ENCODE measurements around the gene RPL13. TPM values are rescaled to one million over a fixed set of nuclear protein-coding genes. Genes with fewer than 3 reads are reported as not detected.

Gene RPL13
- polyA plus RNA-seq, 3 donors, result 1,251 to 2,437 (median 1,329) TPM

GRCh38 chr16:89556750-89557689, 3.5 kb upstream of the RPL13 start:
- H3K4me3 ChIP-seq (replicated peaks in 1 of 3; ENCODE audit: low read depth in 2 of 3, low read length in 3 of 3), result no peak overlapping the region
- intact Hi-C loops (cut with micrococcal nuclease), result loop anchor here (5.0 kb wide), 1 partner anchor 225 kb away; no protein-coding TSS in a partner anchor
- TF ChIP-seq, protein P1, sequence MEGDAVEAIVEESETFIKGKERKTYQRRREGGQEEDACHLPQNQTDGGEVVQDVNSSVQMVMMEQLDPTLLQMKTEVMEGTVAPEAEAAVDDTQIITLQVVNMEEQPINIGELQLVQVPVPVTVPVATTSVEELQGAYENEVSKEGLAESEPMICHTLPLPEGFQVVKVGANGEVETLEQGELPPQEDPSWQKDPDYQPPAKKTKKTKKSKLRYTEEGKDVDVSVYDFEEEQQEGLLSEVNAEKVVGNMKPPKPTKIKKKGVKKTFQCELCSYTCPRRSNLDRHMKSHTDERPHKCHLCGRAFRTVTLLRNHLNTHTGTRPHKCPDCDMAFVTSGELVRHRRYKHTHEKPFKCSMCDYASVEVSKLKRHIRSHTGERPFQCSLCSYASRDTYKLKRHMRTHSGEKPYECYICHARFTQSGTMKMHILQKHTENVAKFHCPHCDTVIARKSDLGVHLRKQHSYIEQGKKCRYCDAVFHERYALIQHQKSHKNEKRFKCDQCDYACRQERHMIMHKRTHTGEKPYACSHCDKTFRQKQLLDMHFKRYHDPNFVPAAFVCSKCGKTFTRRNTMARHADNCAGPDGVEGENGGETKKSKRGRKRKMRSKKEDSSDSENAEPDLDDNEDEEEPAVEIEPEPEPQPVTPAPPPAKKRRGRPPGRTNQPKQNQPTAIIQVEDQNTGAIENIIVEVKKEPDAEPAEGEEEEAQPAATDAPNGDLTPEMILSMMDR (IDR thresholded peaks at IDR 0.05), result peak; percentile 93
- H3K9me3 Mint-ChIP-seq, result no peaks in the 10 kb centered on the region
- H3K4me3 Mint-ChIP-seq, result no peak overlapping the region
- peaks cover 28 to 31% of the 10 kb centered on the region in 2 donors for H3K4me1 ChIP-seq (ENCODE audit: control insufficient read depth in 1 of 2, insufficient read depth in 2 of 2, low read length in 2 of 2)
- WGBS (ENCODE audit: insufficient coverage), result 51% methylated on average over 24 of the region's 34 CpGs
- peaks cover 32% of the 10 kb centered on the region for H3K4me1 Mint-ChIP-seq
- H3K27me3 ChIP-seq (ENCODE audit: control insufficient read depth in 2 of 2, insufficient read depth in 2 of 2, low read length in 2 of 2), result no peaks in the 10 kb centered on the region
- H3K9ac ChIP-seq (ENCODE audit: insufficient read depth, low read length, poor library complexity, severe bottlenecking), result no peak overlapping the region
- H3K27ac Mint-ChIP-seq, result peak overlapping the region in 5 of 7 donors; percentile 33 to 71 (median 61)
- peaks cover 16% of the 10 kb centered on the region for H3K79me2 ChIP-seq (ENCODE audit: insufficient read depth, low read length)
- no peak overlapping the region for H3K4me2 ChIP-seq (replicated peaks; ENCODE audit: extremely low read depth, low read length, poor library complexity, severe bottlenecking)
- no peaks in the 10 kb centered on the region for H3K9me3 ChIP-seq (replicated peaks in 1 of 2; ENCODE audit: control insufficient read depth in 1 of 2, insufficient read depth in 1 of 2, low read length in 2 of 2)
- no peak overlapping the region for H3K27ac ChIP-seq (ENCODE audit: low read depth in 1 of 2, low read length in 2 of 2)
- peaks cover 38 to 53% of the 10 kb centered on the region in 2 donors for H3K36me3 Mint-ChIP-seq
- peaks cover 12% of the 10 kb centered on the region for H4K20me1 ChIP-seq (ENCODE audit: insufficient read depth, low read length)
- H2AFZ ChIP-seq (ENCODE audit: insufficient read depth, low read depth, low read length, poor library complexity, severe bottlenecking), result no peak overlapping the region
- H3K27me3 Mint-ChIP-seq (ENCODE audit: low read depth in 3 of 3), result peaks cover 0 to 2% (median 0%) of the 10 kb centered on the region in 3 donors
- peaks cover 38 to 49% of the 10 kb centered on the region in 2 donors for H3K36me3 ChIP-seq (replicated peaks in 1 of 2; ENCODE audit: control insufficient read depth in 1 of 2, insufficient read depth in 2 of 2, low read length in 2 of 2)
- peak; percentile 67 to 78 (median 76) for DNase-seq

GRCh38 chr16:89557690-89558490, 2.6 kb upstream of the RPL13 start:
- 92% methylated on average over 14 of the region's 19 CpGs for WGBS (ENCODE audit: insufficient coverage)
- DNase-seq, result no peak

More at GRCh38 chr16:89557690-89558490, 2.6 kb upstream of the RPL13 start:
- Histone ChIP-seq H3K4me3 (replicated peaks in 1 of 3; ENCODE audit: low read depth in 2 of 3, low read length in 3 of 3) (no peak overlapping the region), H3K79me2 (ENCODE audit: insufficient read depth, low read length) (peaks cover 22% of the 10 kb centered on the region), H3K9me3 (replicated peaks in 1 of 2; ENCODE audit: control insufficient read depth in 1 of 2, insufficient read depth in 1 of 2, low read length in 2 of 2) (no peaks in the 10 kb centered on the region), H3K4me1 (ENCODE audit: control insufficient read depth in 1 of 2, insufficient read depth in 2 of 2, low read length in 2 of 2) (peaks cover 31 to 38% of the 10 kb centered on the region in 2 donors), H3K36me3 (replicated peaks in 1 of 2; ENCODE audit: control insufficient read depth in 1 of 2, insufficient read depth in 2 of 2, low read length in 2 of 2) (peaks cover 40 to 49% of the 10 kb centered on the region in 2 donors), H3K9ac (ENCODE audit: insufficient read depth, low read length, poor library complexity, severe bottlenecking) (no peak overlapping the region), H3K27me3 (ENCODE audit: control insufficient read depth in 2 of 2, insufficient read depth in 2 of 2, low read length in 2 of 2) (no peaks in the 10 kb centered on the region), H3K27ac (ENCODE audit: low read depth in 1 of 2, low read length in 2 of 2) (no peak overlapping the region), H4K20me1 (ENCODE audit: insufficient read depth, low read length) (peaks cover 21% of the 10 kb centered on the region), H3K4me2 (replicated peaks; ENCODE audit: extremely low read depth, low read length, poor library complexity, severe bottlenecking) (no peak overlapping the region), H2AFZ (ENCODE audit: insufficient read depth, low read depth, low read length, poor library complexity, severe bottlenecking) (no peak overlapping the region)
- intact Hi-C loops (cut with micrococcal nuclease), result loop anchor here (5.0 kb wide), 1 partner anchor 226 kb away; no protein-coding TSS in a partner anchor
- TF ChIP-seq, protein P1 (IDR thresholded peaks at IDR 0.05), result peak; percentile 66
- Mint-ChIP-seq H3K4me1 (peaks cover 41% of the 10 kb centered on the region), H3K9me3 (no peaks in the 10 kb centered on the region), H3K27me3 (ENCODE audit: low read depth in 3 of 3) (no peaks in the 10 kb centered on the region), H3K36me3 (peaks cover 38 to 53% of the 10 kb centered on the region in 2 donors), H3K27ac (peak overlapping the region in 5 of 7 donors; percentile 2 to 71 (median 47)), H3K4me3 (no peak overlapping the region)
